ENCODE results near the gene ORAI3.

DNA sequence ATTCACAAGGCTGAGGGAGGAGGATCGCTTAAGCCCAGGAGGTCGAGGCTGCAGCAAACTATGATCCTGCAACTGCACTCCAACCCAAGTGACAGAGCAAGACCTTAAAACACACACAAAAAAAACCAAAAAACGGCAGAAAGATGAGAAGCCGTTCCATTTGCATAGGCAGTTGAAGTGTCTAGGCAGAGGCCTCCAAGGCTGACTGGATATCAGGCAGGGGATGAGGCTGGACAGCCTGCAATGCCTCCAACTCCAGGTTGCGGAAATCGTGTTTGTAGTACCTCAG, 27.5 kb upstream of the ORAI3 start:
- TF ChIP-seq CTCF (conservative IDR thresholded peaks at IDR 0.05; ENCODE audit: low read length) (no peak), EZH2phosphoT487 (IDR thresholded peaks at IDR 0.05; ENCODE audit: borderline replicate concordance, low read depth, low read length) (no peak)
